NCI-H2196 treated with DMSO at 0.1 percent for 48 hours (cell line): ENCODE data around the gene CSE1L.
"Not testable (repeated sequence)": the region's sequence is repeated elsewhere in the genome, so short reads cannot be mapped to it uniquely, and the experiment has no call there.

Experiments used
- DNase-seq: peaks from one replicate; lab custom pipeline; 2025; ENCODE audit not compliant: unreplicated experiment; lab: John Stamatoyannopoulos, UW

CSE1L gene

DNA sequence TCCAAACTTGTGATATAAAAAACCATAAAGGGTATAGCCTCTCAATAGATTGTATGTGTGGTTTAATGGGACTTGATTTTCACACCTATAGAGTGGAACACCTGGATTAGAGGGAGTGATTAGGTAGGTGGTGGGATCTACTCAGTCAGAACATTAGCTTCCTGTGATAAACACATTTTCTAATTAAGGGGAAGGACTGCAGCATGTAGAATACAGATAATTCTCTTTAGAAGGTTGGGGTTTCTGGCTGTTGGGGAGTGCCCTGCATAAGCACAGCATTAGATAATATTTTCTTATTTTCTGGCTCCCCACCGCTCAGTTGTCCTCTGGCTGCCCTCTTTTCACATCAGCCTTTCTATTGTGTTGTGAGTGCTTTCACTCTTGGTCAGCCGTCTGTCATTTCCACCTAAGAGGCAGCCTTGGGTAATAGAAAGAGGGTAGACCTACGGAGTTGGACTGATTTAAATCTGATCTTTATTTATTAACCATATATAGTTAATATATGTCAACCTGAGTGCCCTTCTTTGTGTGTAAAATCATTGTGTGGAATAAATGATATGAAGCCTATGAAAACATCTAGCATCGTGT is 8.0 kb downstream of the CSE1L start:
- no peak for DNase-seq

DNA sequence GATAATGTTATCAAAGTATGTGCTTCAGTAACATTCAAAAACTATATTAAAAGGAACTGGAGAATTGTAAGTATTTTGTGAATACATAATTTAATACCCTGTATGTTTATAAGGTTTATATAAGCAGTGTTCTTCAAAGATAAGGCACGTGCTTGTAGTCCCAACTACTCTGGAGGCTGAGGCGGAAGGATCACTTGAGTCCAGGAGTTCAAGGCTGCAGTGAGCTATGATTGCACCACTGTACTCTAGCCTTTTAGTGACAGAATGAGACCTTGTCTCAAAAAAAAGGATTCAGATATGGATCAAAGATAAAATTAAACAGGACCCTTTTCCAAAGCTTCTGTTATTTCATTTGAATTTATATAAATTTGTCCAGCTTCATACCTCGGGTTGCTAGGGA is 17.2 kb downstream of the CSE1L start:
- DNase-seq, result no peak

DNA sequence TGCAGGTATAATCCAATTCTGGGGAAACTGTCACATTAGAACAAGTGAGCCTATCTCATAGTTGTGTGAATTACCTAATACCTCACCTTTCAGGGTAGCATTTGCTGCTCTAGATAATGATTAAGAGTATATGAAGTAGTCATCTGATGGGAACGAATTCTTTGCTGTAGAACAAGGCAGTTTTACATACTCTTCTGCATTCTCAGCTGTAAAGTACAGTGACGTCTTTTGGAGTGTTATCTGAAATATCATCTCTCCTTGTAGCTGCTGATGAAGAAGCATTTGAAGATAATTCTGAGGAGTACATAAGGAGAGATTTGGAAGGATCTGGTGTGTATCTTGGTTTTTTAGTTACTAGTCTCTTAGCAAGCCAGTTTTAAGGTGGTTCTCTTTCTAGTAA is 28.4 kb downstream of the CSE1L start:
- no peak for DNase-seq

DNA sequence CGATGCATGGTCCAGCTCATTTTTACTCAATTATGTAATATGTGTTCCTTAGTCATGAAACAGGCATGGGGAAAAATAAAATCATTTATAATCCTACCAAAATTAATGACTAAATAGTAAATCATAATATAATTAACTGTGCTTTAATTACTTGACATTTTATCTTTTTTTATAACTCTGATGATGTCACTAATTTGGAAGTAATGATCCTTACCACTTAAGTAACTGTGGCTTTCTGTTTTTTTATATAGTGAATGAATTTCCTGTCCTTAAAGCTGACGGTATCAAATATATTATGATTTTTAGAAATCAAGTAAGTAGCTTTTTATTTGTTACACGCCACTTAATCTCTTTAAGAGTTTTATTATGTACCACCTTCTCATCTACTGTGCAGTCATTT is 32.2 kb downstream of the CSE1L start:
- no peak for DNase-seq

DNA sequence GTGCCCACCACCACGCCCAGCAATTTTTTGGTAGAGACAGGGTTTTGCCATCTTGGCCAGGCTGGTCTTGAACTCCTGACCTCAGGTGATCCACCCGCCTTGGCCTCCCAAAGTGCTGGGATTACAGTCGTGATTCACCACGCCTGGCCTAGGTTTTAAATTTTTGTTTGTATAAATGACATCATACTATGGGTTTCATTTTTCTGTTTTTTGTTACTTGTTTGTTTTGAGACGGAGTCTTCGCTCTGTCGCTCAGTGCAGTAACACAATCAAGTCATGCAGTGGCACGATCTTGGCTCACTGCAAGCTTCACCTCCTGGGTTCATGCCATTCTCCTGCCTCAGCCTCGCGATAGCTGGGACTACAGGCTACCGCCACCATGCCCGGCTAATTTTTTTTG is 36.2 kb downstream of the CSE1L start:
- DNase-seq, result not testable (repeated sequence)

DNA sequence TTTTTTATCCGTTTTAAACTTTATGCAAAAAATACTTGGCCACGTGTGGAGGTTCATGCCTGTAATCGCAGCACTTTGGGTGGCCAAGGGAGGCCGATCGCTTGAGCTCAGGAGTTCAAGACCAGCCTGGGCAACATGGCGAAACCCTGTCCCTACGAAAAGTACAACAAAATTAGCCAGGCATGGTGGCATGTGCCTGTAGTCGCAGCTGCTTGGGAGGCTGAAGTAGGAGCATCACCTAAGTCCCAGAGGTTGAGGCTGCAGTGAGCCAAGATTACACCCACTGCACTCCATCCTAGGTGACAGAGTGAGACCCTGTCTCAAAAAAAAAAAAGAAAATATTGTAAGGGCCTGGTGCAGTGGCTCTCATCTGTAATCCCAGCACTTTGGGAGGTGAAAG is 45.0 kb downstream of the CSE1L start:
- no peak for DNase-seq

DNA sequence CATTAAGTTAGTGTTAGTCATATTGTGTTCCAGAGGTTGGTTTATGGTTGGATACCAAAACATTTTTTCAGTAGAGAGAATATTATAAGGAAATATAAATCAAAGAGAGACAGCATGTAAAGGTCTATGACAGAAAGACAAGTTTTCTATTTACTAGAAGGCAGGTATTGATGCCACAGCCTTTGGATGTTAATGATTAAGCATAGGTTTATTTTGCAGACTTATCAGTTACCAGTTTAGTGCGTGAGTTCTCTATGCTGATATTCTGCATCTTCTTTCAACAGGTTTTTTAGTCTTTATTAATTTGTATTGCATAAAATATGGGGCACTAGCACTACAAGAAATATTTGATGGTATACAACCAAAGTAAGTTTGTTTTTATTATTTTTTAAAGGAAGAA is 45.6 kb downstream of the CSE1L start:
- no peak for DNase-seq

DNA sequence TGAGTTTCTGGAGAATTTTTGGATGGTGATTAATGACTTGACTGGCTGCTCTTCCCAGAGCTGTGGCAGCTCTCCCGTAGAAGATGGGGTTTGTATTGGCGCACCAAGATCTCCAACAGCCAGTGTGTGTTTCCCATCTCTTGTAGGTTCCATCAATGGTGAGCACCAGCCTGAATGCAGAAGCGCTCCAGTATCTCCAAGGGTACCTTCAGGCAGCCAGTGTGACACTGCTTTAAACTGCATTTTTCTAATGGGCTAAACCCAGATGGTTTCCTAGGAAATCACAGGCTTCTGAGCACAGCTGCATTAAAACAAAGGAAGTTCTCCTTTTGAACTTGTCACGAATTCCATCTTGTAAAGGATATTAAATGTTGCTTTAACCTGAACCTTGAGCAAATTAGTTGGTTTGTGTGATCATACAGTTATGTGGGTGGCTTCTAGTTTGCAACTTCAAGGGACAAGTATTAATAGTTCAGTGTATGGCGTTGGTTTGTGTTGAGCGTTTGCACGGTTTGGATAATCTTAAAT is 50.2 kb downstream of the CSE1L start:
- no peak for DNase-seq

DNA sequence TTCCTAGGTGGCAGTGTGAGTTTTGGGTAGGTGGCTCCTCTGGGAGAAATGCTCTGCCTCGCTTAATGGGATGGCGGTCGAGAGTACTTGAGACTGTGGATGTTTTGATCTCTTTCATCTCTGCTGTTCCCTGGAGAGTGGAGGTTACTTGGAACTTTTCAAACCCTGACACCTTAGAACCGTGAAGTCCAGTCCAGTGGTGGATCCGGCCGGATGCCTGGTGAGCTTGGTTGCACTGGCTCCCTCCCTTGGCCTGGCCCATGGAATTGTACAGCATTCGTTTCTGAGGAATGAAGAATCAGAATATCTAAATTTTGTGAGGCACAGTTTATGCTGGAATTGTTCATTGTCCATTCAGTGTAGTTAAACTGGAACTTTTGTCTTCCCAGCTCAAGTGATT is 51.0 kb downstream of the CSE1L start:
- no peak for DNase-seq

DNA sequence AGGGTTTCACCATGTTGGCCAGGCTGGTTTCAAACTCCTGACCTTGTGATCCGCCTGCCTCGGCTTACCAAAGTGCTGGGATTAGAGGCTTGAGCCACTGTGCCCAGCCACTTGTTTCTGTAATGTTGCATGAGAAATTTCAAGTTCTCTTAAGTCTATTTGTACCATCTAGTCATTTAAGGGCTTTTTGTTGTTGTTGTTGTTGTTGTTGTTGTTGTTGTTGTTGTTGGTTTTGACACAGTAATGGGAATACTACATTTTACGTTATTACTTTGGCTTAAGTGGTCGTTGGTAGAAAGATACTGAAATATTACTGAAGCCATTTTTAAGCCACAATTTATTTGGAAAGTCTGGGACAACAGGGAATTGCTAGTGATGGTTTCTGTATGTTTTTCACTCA is 52.0 kb downstream of the CSE1L start:
- no peak for DNase-seq

DNA sequence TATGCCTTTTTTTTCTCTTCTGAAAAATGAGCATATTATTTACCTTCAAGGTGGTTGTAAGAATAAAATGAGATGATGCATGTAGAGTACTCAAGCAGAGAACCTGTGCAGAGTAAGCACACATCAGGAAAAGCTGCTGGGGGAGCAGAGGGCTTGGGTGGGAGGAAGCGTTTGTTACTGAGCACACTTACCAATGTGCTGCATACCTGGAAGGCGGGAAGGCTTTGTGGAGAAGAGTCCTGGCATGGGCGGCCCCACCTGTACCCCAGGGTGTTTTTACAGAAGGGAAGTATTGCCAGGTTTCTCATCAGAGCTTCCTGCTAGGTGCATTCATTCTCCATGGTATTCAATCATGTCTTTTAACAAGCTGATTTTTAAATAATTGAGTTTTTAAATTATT is 52.9 kb downstream of the CSE1L start:
- no peak for DNase-seq

DNA sequence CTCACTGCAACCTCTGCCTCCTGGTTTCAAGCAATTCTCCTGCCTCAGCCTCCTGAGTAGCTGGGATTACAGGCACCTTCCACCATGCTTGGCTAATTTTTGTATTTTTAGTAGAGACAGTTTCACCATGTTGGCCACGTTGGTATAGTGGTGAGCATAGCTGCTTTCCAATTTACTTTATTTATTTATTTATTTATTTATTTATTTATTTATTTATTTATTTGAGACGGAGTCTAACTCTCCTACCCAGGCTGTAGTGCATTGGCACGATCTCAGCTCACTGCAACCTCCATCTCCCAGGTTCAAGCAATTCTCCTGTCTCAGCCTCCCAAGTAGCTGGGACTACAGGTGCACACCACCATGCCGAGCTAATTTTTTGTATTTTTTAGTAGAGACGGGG is 54.2 kb downstream of the CSE1L start:
- DNase-seq, result not testable (repeated sequence)

DNA sequence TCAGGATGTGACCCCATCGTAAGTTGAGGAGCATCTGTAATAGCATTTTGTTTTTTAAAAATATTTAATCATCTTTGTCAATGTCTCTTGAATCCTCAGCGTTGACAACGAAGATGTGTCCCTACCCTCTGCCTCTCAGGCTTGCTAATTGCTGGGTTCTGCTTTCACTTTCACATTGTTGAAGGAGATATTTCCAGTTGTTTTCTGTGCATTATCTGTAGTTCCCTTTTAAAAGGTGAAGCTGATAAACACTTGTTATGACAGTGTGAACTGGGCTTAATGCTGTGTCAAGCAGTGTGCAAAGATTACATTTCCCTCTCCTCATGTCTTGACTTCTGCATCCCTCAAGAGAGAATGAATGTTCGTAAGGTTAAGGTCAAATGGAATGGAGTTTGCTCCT is 54.9 kb downstream of the CSE1L start:
- DNase-seq, result no peak

DNA sequence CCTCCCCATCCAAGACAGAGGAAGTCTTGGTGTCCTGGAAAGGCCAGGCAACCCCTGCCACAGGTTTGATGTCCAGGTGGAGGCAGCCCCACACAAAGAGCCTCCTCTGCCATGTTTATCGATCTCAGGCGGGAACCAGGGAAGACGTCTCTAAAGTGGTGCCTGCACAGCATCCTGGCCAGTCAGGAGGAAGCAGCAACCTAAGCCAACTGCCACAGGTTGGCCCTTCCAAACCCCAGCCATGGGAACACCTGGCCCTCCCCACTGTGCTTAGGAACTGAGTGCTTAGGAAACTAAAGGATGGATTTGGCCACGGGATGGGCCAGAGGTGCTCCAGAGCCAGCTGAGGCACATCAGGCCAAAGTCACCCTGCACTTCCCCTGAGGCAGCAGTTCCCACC is 56.9 kb downstream of the CSE1L start:
- DNase-seq, result no peak

DNA sequence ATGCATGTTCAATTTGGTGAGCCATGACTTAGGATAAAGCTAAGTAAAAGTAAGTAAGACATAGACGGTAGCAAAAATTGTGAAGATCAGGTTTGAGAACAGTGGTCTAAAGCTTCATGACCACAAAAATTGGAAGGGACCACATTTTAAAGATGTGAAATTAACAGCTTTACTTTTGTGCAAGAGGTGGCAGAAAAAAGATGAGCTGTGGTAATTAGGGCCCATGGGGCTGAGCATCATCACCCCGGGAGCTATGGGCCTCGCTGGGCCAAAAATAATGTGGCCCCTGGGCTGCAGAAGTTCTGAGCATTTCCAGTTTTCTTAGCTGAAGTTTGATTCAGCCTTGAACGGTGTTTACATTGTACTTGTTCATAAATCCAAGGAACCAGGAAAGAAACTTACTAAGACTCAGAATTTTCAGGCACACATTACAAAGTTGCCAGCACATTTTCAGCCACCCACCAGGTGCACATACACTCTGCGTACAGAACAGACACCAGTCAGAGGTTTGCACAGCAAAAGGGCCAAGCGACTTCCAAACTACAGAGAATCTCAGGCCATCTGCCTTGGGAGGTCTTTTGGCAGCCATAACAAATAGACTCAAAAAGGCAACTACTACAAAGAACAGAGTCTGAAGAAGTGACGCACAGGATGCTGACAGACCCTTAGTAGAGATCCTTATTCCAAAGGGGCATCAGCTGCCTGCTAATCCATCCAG is 57.7 kb downstream of the CSE1L start:
- DNase-seq, result no peak

DNA sequence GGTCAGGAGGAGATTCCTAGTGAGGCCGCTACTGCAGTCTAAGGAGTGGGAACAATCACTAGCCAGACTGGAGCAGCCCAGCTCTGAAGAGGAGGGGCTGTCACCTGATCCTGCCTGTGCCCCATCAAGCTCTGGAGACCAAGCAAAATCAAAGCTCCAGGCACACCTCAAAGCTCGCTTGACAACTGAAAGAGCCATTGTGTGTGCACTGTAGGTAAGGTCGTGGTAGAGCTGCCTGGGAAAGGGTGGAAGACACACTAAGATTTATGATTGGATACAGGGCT is 58.2 kb downstream of the CSE1L start:
- DNase-seq, result no peak

DNA sequence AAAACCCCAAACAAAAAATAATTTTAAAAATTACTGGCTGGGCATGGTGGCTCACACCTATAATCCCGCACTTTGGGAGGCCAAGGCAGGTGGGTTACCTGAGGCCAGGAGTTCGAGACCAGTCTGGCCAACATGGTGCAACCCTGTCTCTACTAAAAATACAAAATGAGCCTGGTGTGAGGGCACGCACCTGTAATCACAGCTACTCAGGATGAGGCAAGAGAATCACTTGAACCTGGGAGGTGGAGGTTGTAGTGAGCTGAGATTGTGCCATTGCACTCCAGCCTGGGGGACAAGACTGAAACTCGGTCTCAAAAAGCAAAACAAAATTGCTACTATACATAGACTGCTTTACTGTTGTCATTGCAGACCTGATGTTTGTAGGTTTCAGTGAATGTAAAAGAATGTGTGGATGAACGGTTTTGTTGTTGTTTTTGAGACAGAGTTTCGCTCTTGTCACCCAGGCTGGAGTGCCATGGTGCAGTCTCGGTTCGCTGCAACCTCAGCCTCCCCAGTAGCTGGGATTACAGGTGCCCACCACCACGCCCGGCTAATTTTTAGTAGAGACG is 59.0 kb downstream of the CSE1L start:
- not testable (repeated sequence) for DNase-seq

DNA sequence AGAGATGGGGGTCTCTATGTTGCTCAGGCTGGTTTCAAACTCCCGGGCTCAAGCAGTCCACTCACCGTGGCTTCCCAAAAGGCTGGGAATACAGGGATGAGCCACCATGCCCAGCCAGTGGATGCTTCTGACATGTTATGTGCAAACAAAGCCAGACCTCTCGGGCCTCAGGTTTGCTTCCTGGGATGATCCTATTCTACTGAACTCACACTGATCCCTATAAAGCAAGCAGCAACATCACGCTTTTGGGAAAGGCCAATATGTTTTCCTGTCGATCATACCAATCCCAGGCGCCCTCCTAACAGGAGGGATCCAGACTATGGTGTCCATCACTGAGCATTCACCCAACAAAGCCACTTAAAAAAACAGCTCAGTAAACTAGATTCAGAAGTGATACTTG is 60.2 kb downstream of the CSE1L start:
- no peak for DNase-seq

DNA sequence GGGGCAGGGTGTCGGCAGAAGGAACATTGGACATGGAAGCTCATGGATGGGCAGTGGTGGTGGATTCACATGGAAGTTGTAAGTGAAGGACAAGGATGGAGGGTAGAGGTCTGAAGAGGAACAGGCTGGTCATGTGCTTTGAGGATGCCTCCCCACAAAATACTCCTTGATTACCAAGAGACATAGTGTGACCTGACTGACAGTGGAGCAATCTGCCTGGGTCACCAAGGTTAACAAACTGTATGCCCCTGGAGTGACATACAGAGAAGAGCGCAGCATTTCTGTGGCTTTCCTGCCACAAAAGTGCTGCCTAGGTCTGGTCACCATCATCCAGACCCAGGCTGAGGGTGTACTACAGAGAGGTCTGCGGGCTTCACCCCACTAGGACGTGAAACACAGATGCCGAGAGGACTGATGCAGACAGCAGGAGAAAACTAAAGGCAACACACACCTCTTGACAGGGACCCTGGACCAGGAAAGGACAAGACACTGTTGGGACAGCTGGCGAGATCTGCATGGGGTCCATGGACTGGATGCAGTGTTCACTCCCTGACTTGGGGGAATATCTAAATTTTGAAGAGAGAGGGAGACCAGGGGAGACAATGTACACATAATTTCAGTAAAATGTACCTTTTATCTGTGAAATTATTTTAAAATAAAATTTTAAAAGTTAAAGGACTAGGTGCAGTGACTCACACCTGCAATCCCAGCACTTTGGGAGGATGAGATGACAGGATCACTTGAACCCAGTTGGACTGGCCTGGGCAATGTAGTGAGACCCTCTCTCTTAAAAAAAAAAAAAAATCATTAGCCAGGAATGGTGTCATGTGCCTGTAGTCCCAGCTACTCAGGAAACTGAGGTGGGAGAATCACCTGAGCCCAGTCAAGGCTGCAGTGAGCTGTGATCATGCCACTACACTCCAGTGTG is 64.9 kb downstream of the CSE1L start:
- no peak for DNase-seq

DNA sequence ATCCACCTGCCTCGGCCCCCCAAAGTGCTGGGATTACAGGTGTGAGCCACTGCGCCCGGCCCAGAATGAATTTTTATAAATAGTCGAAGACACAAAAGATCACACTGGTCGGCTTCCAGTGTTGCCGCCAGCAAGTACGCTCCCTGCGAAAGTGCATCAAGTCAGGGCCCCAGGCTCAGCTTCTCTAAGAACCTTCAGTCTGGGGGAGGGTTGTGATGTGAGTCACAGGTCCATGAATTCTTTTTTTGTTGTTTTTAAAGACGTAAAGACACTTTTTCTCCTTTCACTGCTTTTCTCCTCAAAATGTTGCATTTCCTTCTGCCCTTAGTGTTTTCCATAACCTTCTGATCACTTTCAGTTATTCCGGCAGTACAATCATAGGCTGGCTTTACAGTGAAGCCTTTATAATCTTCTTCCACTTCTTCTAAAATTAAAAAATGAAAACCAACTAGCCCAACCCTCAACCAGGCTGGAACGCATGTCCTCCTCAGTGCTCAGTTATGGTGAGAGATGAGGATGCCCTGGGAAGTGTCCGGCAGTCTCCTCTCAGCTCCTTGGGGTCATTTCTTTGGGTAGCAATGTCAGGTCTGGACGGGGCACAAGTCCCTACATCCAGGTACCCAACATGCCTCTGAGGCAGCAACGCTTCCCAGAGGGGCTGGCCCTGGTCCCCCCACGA is 66.6 kb downstream of the CSE1L start:
- no peak for DNase-seq

DNA sequence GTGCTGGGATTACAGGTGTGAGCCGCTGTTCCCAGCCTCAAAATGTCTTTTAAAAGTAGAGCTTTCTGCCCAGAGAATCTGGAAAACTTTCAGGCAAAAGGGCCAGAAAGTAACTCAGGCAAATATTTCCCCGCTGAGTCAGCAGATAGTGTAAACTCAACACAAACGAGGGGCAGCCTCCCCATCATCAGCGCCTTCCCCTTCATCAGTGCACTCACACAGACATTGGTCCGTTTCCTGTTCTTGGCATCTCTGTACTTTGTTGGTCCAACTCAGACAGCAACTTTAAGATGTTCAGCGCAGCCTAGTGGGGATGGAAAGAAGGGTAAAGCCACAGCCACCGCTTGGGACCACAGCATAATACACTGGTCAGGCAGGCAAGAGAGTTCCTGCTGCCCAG is 69.5 kb downstream of the CSE1L start:
- DNase-seq, result no peak
